Muscle of arm (tissue), 12 donors: Measurements from ENCODE around the gene HOXB8. TPM values are rescaled to one million over a fixed set of nuclear protein-coding genes. Genes with fewer than 3 reads are reported as not detected.

Experiments used
- DNase-seq: peaks from one replicate; pipeline ENCODE4 v3.0.0-alpha.2; 2013
- polyA plus RNA-seq, 12 donors: library from polyadenylated mRNA; unstranded; fragments of 120-200 nt; gene quantifications; one replicate each; pipeline ENCODE4 v1.2.1, GENCODE V29; 2013; ENCODE audit not compliant: insufficient read length in 12 of 12

The HOXB8 gene
- polyA plus RNA-seq, 12 donors = 0.07 to 1.9 (median 0.27) TPM; not detected in 3

- no peak for DNase-seq
These were observed 27.6 kb downstream of the HOXB8 start for GRCh38 chr17:48587276-48588073.

GRCh38 chr17:48586355-48587258, 28.5 kb downstream of the HOXB8 start:
- no peak for DNase-seq

- no peak for DNase-seq
These were observed 30.8 kb downstream of the HOXB8 start for GRCh38 chr17:48584223-48584741.

- DNase-seq = no peak
These were observed 31.3 kb downstream of the HOXB8 start for GRCh38 chr17:48583708-48584222.

GRCh38 chr17:48582750-48583069, 32.4 kb downstream of the HOXB8 start:
- DNase-seq = no peak

- no peak for DNase-seq
These were observed 35.1 kb downstream of the HOXB8 start for GRCh38 chr17:48579760-48580554.

GRCh38 chr17:48579471-48579759, 35.7 kb downstream of the HOXB8 start:
- DNase-seq = no peak

- no peak for DNase-seq
These were observed 36.2 kb downstream of the HOXB8 start for GRCh38 chr17:48578616-48579470.

GRCh38 chr17:48577946-48578615, 37.0 kb downstream of the HOXB8 start, which contains the start of gene HOXB4:
TSS of gene HOXB4 (minus strand) at chr17:48578350. CDS start at chr17:48578319, 31 bp downstream.
- DNase-seq = peak; percentile 70

- no peak for DNase-seq
These were observed 37.7 kb downstream of the HOXB8 start for GRCh38 chr17:48577330-48577945.

GRCh38 chr17:48576479-48577309, 38.4 kb downstream of the HOXB8 start:
- DNase-seq = no peak

GRCh38 chr17:48575673-48576478, 39.2 kb downstream of the HOXB8 start:
- no peak for DNase-seq

- no peak for DNase-seq
These were observed 40.0 kb downstream of the HOXB8 start for GRCh38 chr17:48575066-48575582.

- no peak for DNase-seq
These were observed 40.5 kb downstream of the HOXB8 start for GRCh38 chr17:48574505-48575065.

- DNase-seq = no peak
These were observed 43.2 kb downstream of the HOXB8 start for GRCh38 chr17:48571826-48572417.

GRCh38 chr17:48571024-48571818, 43.9 kb downstream of the HOXB8 start:
- no peak for DNase-seq
